K562 (cell line): Measurements from ENCODE around the gene TEX52. TPM values are rescaled to one million over a fixed set of nuclear protein-coding genes. Genes with fewer than 3 reads are reported as not detected.
A peak's percentile ranks its signal among the peaks of the same experiment; 100 is the strongest.

Source experiments
- ATAC-seq: fragments of 200-7000 bp; cut with Tn5 transposase; 3 replicates; pipeline ENCODE4 v1.9.1; 2020; ENCODE audit warnings: moderate library complexity
- BruUV-seq: library from RNA; stranded (reverse); fragments of 400-500 nt; replicated peaks from 2 replicates; lab custom pipeline; 2021; lab: Mats Ljungman, UMichigan
- CTCF ChIA-PET: fragments of 300-600 bp; formaldehyde crosslinking; extraction: SDS; loops from one replicate; lab custom pipeline; 2021; ENCODE audit warnings: low intra/inter-chr PET ratio; lab: Yijun Ruan, JAX
- POLR2A ChIA-PET: fragments of 300-600, 350-650 bp; sonication (Branson Sonifier 250); formaldehyde crosslinking; extraction: SDS; loops from one replicate; lab custom pipeline; 2021; ENCODE audit warnings: antibody characterized with exemption, inconsistent platforms; lab: Yijun Ruan, JAX
- DNase-seq, 4 experiments: peaks; one replicate each; pipeline versions ENCODE4 v3.0.0 to v3.0.0-alpha.2; 2011 to 2018; ENCODE audit warnings: low spot score in 3 of 4, mixed read lengths in 3 of 4; ENCODE audit errors: extremely low read depth in 1 of 4
- FAIRE-seq: peaks from 2 replicates; lab custom pipeline; 2011; peaks lifted over from hg19 to GRCh38; lab: Jason Lieb, UNC
- H2AFZ ChIP-seq: 2 replicates; pipeline ENCODE4 v1.6.0; 2011; ENCODE audit warnings: low read depth, low read length, control low read depth, inconsistent platforms
- H3K27ac ChIP-seq: fragments of 200-600 bp; 3 replicates; pipeline ENCODE4 v1.8.0; 2011; ENCODE audit warnings: low read depth, mild to moderate bottlenecking, control low read depth, inconsistent platforms, low read length, moderate library complexity, mixed read lengths; ENCODE audit errors: extremely low read depth
- H3K27me3 ChIP-seq, 2 experiments: fragments of 300-600 bp in 1 of 2; 2 replicates in 1 of 2; 3 replicates in 1 of 2; pipeline versions ENCODE4 v1.6.0 to v1.8.0; 2011; ENCODE audit warnings: inconsistent platforms in 2 of 2, low read length in 2 of 2, mild to moderate bottlenecking in 1 of 2, mixed read lengths in 1 of 2, moderate library complexity in 1 of 2; ENCODE audit not compliant: control insufficient read depth in 2 of 2, insufficient read depth in 2 of 2
- H3K36me3 ChIP-seq: fragments of 300-600 bp; 3 replicates; pipeline ENCODE4 v1.8.0; 2011; ENCODE audit warnings: mild to moderate bottlenecking, low read length, inconsistent platforms; ENCODE audit not compliant: control insufficient read depth, insufficient read depth
- H3K4me1 ChIP-seq, 2 experiments: fragments of 200-600 bp in 1 of 2; replicated peaks in 1 of 2; 2 replicates in 1 of 2; 3 replicates in 1 of 2; pipeline versions ENCODE4 v1.5.1 to v1.8.0; 2011; ENCODE audit warnings: inconsistent platforms in 2 of 2, low read length in 2 of 2, mild to moderate bottlenecking in 1 of 2, mixed read lengths in 1 of 2, moderate library complexity in 1 of 2; ENCODE audit not compliant: control insufficient read depth in 2 of 2, insufficient read depth in 2 of 2
- H3K4me2 ChIP-seq: 2 replicates; pipeline ENCODE4 v1.6.1; 2011; ENCODE audit warnings: low read length, control low read depth, inconsistent platforms, mixed read lengths; ENCODE audit not compliant: insufficient read depth
- H3K4me3 ChIP-seq: fragments of 200-600 bp; sonication (generic), shearing (Covaris generic); 2 replicates; pipeline ENCODE4 v1.5.1; 2016; ENCODE audit warnings: control low read depth, inconsistent platforms
- H3K79me2 ChIP-seq: fragments of 200-600 bp; 3 replicates; pipeline ENCODE4 v1.8.0; 2011; ENCODE audit warnings: low read length, inconsistent platforms; ENCODE audit not compliant: control insufficient read depth, insufficient read depth
- H3K9ac ChIP-seq, 2 experiments: 2 replicates each; pipeline versions ENCODE4 v1.6.0 to v1.6.1; 2011; ENCODE audit warnings: low read depth in 2 of 2, low read length in 2 of 2, control low read depth in 1 of 2, inconsistent platforms in 1 of 2, mild to moderate bottlenecking in 1 of 2, mixed read lengths in 1 of 2; ENCODE audit not compliant: insufficient read depth in 1 of 2
- H3K9me1 ChIP-seq: one replicate; pipeline ENCODE4 v1.6.0; 2011; ENCODE audit warnings: inconsistent platforms, mild to moderate bottlenecking, low read length, moderate library complexity; ENCODE audit not compliant: control insufficient read depth, insufficient read depth
- H3K9me3 ChIP-seq: replicated peaks from 2 replicates; pipeline ENCODE4 v1.5.1; 2011; ENCODE audit warnings: low read depth, low read length, inconsistent platforms; ENCODE audit not compliant: control insufficient read depth, insufficient read depth
- H4K20me1 ChIP-seq: replicated peaks from 2 replicates; pipeline ENCODE4 v1.6.1; 2011; ENCODE audit warnings: low read length, inconsistent platforms, mixed read lengths; ENCODE audit not compliant: control insufficient read depth, insufficient read depth
- CBFA2T3 ChIP-seq: fragments of 450-650 bp; IDR thresholded peaks from 2 replicates; pipeline ENCODE4 v1.6.1; 2017
- CTBP1 ChIP-seq: fragments of 450-650 bp; IDR thresholded peaks from 2 replicates; pipeline ENCODE4 v1.6.1; 2016; ENCODE audit warnings: borderline replicate concordance
- E2F5 ChIP-seq: sonication (generic); formaldehyde crosslinking; IDR thresholded peaks from 2 replicates; pipeline ENCODE4 v1.8.0; 2022; ENCODE audit warnings: mild to moderate bottlenecking, missing genetic modification reagents
- GABPA ChIP-seq: fragments of 200-800 bp; sonication (Bioruptor generic); conservative IDR thresholded peaks from 2 replicates; pipeline ENCODE4 v1.6.1; 2016; ENCODE audit warnings: low read depth, missing genetic modification characterization, missing compliant biosample characterization
- NR2C1 ChIP-seq, 2 experiments: fragments of 450-650 bp; IDR thresholded peaks; 2 replicates each; pipeline ENCODE4 v1.6.1; 2017; ENCODE audit warnings: mild to moderate bottlenecking in 2 of 2, antibody characterized with exemption in 1 of 2, inconsistent platforms in 1 of 2, missing compliant biosample characterization in 1 of 2, missing genetic modification characterization in 1 of 2
- PTRF ChIP-seq: fragments of 450-650 bp; IDR thresholded peaks from 2 replicates; pipeline ENCODE4 v1.6.1; 2016; ENCODE audit warnings: mild to moderate bottlenecking, missing genetic modification characterization, missing compliant biosample characterization
- RCOR1 ChIP-seq, 2 experiments: IDR thresholded peaks; 2 replicates each; pipeline ENCODE4 v1.6.1; 2012; ENCODE audit warnings: low read depth in 2 of 2, low read length in 2 of 2, borderline replicate concordance in 1 of 2, improper control_type of control experiment in 1 of 2
- U2AF2 ChIP-seq: fragments of 200-400 bp; formaldehyde crosslinking; optimal IDR thresholded peaks from 2 replicates; pipeline ENCODE3; 2017; ENCODE audit warnings: low read depth, mild to moderate bottlenecking, low read length
- ZEB2 ChIP-seq: fragments of 450-650 bp; IDR thresholded peaks from 2 replicates; pipeline ENCODE4 v1.6.1; 2016
- ZNF263 ChIP-seq: sonication (generic); formaldehyde crosslinking; IDR thresholded peaks from 2 replicates; pipeline ENCODE4 v1.8.0; 2022; ENCODE audit warnings: mild to moderate bottlenecking, missing genetic modification reagents, borderline replicate concordance
- ZNF717 ChIP-seq: fragments of 250-450 bp; sonication (Bioruptor Pico); IDR thresholded peaks from 2 replicates; pipeline ENCODE4 v1.5.0; 2021
- ZNF766 ChIP-seq: fragments of 200-800 bp; sonication (Bioruptor generic); conservative IDR thresholded peaks from 2 replicates; pipeline ENCODE4 v1.6.1; 2016; ENCODE audit warnings: missing genetic modification characterization, missing compliant biosample characterization
- whole genome bisulfite sequencing: fragments of 100-300 bp; shearing (Covaris generic); methylation state at CpG from one replicate; pipeline ENCODE4 v1.1.6; 2016; ENCODE audit warnings: low coverage, mixed read lengths; ENCODE audit not compliant: insufficient coverage; ENCODE audit errors: missing lambda C conversion rate; 5-methylcytosine and 5-hydroxymethylcytosine counted together
- in situ Hi-C: fragments of 300-500 bp; cut with MboI; formaldehyde crosslinking; loops from 4 replicates; pipeline ENCODE4 v1.15.0; 2018; ENCODE audit warnings: inconsistent platforms, mixed read lengths
- intact Hi-C: fragments of 100-400 bp; cut with micrococcal nuclease; formaldehyde crosslinking; loops from 2 replicates; pipeline ENCODE4 v1.14.2; 2022
- polyA plus RNA-seq, 8 experiments: library from polyadenylated mRNA; depleted of rRNA in 4 of 8; stranded (reverse) in 5 of 8; unstranded in 3 of 8; fragments of >200 nt; fragmentation: Nextera tagmentation in 2 of 8; fragmentation: Illumina TruSeq in 1 of 8; extraction: Ambion mirVana in 2 of 8; extraction: Trizol in 1 of 8; gene quantifications; 2 replicates each; pipeline versions ENCODE4 v1.2.1 to v1.2.3, GENCODE V29; 2011 to 2014; ENCODE audit warnings: inconsistent platforms in 1 of 8, missing spikeins in 1 of 8
- total RNA-seq, 7 experiments: library from RNA; depleted of rRNA in 6 of 7; stranded (reverse); fragments of >200 nt in 6 of 7; fragmentation: Illumina TruSeq in 2 of 7; extraction: Trizol in 2 of 7; gene quantifications; 2 replicates each; pipeline versions ENCODE4 v1.2.1 to v1.2.3, GENCODE V29; 2011 to 2021; ENCODE audit warnings: low replicate concordance in 1 of 7
- TF ChIP-seq, protein P1 (sequence below): fragments of 200-800 bp; sonication (Bioruptor generic); IDR thresholded peaks from 2 replicates; pipeline ENCODE4 v1.6.1; 2017; ENCODE audit warnings: missing genetic modification characterization, missing compliant biosample characterization

TEX52 gene
- total and polyA plus RNA-seq, 9 of the 15 experiments (the other 6 are each of a cell fraction or from before 2014, with no cell fraction given), result not detected

DNA sequence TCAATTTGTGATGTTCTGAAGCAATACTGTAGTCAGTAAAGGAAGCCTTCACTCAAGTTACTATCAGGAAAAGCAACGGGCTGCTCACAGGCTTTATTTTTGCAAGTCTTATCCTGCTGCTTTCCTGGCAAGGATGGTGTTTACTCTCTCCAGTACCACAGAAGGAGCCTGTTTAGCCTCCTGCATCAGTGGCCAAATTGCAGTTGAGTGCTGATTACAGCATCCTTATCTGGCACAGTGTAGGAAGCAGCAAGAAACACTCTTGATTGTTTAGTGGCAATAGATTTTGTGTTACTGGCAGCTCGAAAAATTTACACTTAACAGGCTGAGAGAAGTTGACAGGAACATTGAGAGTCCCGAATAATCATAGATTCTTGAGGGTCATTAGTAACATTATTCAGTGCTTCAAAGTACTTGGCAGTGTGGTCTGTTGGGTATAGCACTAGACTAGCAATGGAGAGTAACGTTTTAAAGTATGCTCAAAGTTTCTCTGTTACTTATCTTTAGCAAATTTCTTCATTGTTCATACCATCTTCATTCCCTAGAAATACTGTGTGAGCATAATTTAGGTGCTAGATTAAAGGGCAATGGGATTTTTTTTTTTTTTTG is 45.5 kb upstream of the TEX52 start:
- no peaks in the 10 kb centered on the region for H3K9me3 ChIP-seq
- no peaks in the 10 kb centered on the region for H3K9me1 ChIP-seq
- FAIRE-seq (no peak), ATAC-seq (peak; percentile 70), DNase-seq (peak in 2 of 4 experiments; percentile 21 to 24)
- H4K20me1 ChIP-seq, result no peaks in the 10 kb centered on the region
- ChIA-PET POLR2A (interaction anchor here (1.9 kb wide), 1 partner anchor 12 kb away, joined by 5 read pairs; the partner anchor contains the start of gene TULP3), CTCF (no interaction called here)
- no peak overlapping the region for H2AFZ ChIP-seq
- H3K79me2 ChIP-seq, result no peaks in the 10 kb centered on the region
- no peaks in the 10 kb centered on the region for H3K27me3 ChIP-seq
- no peaks in the 10 kb centered on the region for H3K36me3 ChIP-seq
- 8% methylated on average over 4 of the region's 4 CpGs for WGBS
- no TSS peak for BruUV-seq
- in situ Hi-C loops (no loop called here), intact Hi-C loops (no loop called here)
- H3K4me1 ChIP-seq, result peaks cover 0 to 5% of the 10 kb centered on the region in 2 experiments; a peak in 2 of 5 replicates
- H3K27ac ChIP-seq, result no peak overlapping the region
- no peak overlapping the region for H3K4me2 ChIP-seq
- H3K4me3 ChIP-seq, result no peak overlapping the region
- TF ChIP-seq GABPA (tag) (no peak), NR2C1 (IDR thresholded peaks at IDR 0.05) (no peak), NR2C1 (tag; IDR thresholded peaks at IDR 0.05) (no peak), ZNF263 (CRISPR knock-in tag) (no peak), E2F5 (CRISPR knock-in tag) (no peak), CBFA2T3 (peak; percentile 40), PTRF (tag) (no peak), RCOR1 (IDR thresholded peaks at IDR 0.05; ENCODE audit: borderline replicate concordance in 1 of 2, low read depth in 2 of 2, low read length in 2 of 2) (peak in 1 of 2 experiments; percentile 63; a peak in 2 of 4 replicates), ZNF717 (CRISPR knock-in tag) (no peak), CTBP1 (peak; percentile 63), ZNF766 (peak; percentile 66; the same call in 1 of the 2 replicates), ZEB2 (no peak), U2AF2 (no peak)
- TF ChIP-seq, protein P1, sequence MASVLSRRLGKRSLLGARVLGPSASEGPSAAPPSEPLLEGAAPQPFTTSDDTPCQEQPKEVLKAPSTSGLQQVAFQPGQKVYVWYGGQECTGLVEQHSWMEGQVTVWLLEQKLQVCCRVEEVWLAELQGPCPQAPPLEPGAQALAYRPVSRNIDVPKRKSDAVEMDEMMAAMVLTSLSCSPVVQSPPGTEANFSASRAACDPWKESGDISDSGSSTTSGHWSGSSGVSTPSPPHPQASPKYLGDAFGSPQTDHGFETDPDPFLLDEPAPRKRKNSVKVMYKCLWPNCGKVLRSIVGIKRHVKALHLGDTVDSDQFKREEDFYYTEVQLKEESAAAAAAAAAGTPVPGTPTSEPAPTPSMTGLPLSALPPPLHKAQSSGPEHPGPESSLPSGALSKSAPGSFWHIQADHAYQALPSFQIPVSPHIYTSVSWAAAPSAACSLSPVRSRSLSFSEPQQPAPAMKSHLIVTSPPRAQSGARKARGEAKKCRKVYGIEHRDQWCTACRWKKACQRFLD, result no peak
- no peak overlapping the region for H3K9ac ChIP-seq
